B cell (primary cell): ENCODE results near the gene IFTAP. TPM values are rescaled to one million over a fixed set of nuclear protein-coding genes. Genes with fewer than 3 reads are reported as not detected.

ENCODE experiments used
- ATAC-seq: fragments of 200-7000 bp; cut with Tn5 transposase; one replicate; pipeline ENCODE4 v1.10.0; 2021; ENCODE audit warnings: low read depth, mild to moderate bottlenecking, moderate number of reproducible peaks, moderate library complexity
- CTCF ChIA-PET: fragments of 350-600 bp; sonication (Branson Sonifier 250); formaldehyde crosslinking; loops from one replicate; lab custom pipeline; 2021; ENCODE audit warnings: antibody characterized with exemption, inconsistent platforms; lab: Charles Lee
- POLR2A ChIA-PET: fragments of 350-600 bp; sonication (Branson Sonifier 250); formaldehyde crosslinking; loops from one replicate; lab custom pipeline; 2021; ENCODE audit warnings: antibody characterized with exemption; lab: Charles Lee
- DNase-seq: peaks from one replicate; pipeline ENCODE4 v3.0.0; 2013
- H2AFZ ChIP-seq: 2 replicates; pipeline ENCODE4 v1.6.1; 2012; ENCODE audit warnings: mild to moderate bottlenecking, low read depth, low read length; ENCODE audit not compliant: insufficient read depth, poor library complexity, severe bottlenecking
- H3K27ac ChIP-seq, 2 donors: 1 replicate in 1 of 2; 2 replicates in 1 of 2; pipeline ENCODE4 v1.5.1; 2012 to 2013; ENCODE audit warnings: low read length in 2 of 2, mild to moderate bottlenecking in 2 of 2, moderate library complexity in 1 of 2
- H3K27me3 ChIP-seq, 4 experiments: fragments of 200-600 bp in 1 of 4; sonication (generic) in 1 of 4; replicated peaks in 1 of 4; 1 replicate in 2 of 4; 2 replicates in 2 of 4; pipeline versions ENCODE4 v1.6.1 to v1.7.0; 2013 to 2016; ENCODE audit warnings: low read length in 3 of 4, mild to moderate bottlenecking in 2 of 4, mixed read lengths in 1 of 4, moderate library complexity in 1 of 4; ENCODE audit not compliant: insufficient read depth in 4 of 4, control insufficient read depth in 3 of 4; ENCODE audit errors: control extremely low read depth in 1 of 4
- H3K36me3 ChIP-seq, 2 experiments: replicated peaks in 1 of 2; 1 replicate in 1 of 2; 2 replicates in 1 of 2; pipeline versions ENCODE4 v1.6.1 to v1.7.1; 2013; ENCODE audit warnings: low read length in 1 of 2; ENCODE audit not compliant: insufficient read depth in 2 of 2, control insufficient read depth in 1 of 2; ENCODE audit errors: control extremely low read depth in 1 of 2, extremely low read depth in 1 of 2
- H3K4me1 ChIP-seq, 2 donors: fragments of 200-600 bp in 1 of 2; sonication (generic) in 1 of 2; 1 replicate in 1 of 2; 2 replicates in 1 of 2; pipeline versions ENCODE4 v1.5.1 to v1.6.1; 2013 to 2017; ENCODE audit warnings: low read length in 2 of 2; ENCODE audit not compliant: control insufficient read depth in 2 of 2, insufficient read depth in 2 of 2
- H3K4me2 ChIP-seq: replicated peaks from 2 replicates; pipeline ENCODE3; 2012; ENCODE audit warnings: mild to moderate bottlenecking, low read depth, low read length; ENCODE audit not compliant: poor library complexity, severe bottlenecking
- H3K4me3 ChIP-seq, 5 experiments: fragments of 200-600 bp in 1 of 5; sonication (generic) in 1 of 5; 1 replicate in 3 of 5; 2 replicates in 2 of 5; pipeline versions ENCODE4 v1.5.1 to v1.7.0; 2011 to 2016; ENCODE audit warnings: low read length in 4 of 5, mild to moderate bottlenecking in 4 of 5, low read depth in 2 of 5, control low read depth in 1 of 5, moderate library complexity in 1 of 5; ENCODE audit not compliant: insufficient read depth in 1 of 5; ENCODE audit errors: control extremely low read depth in 1 of 5, extremely low read depth in 1 of 5
- H3K79me2 ChIP-seq: fragments of 200-600 bp; sonication (generic); one replicate; pipeline ENCODE4 v1.6.0; 2016; ENCODE audit warnings: low read length; ENCODE audit not compliant: control insufficient read depth, insufficient read depth
- H3K9ac ChIP-seq: fragments of 200-600 bp; sonication (generic); 2 replicates; pipeline ENCODE4 v1.6.1; 2017; ENCODE audit warnings: mild to moderate bottlenecking, low read length, moderate library complexity
- H3K9me3 ChIP-seq, 3 donors: one replicate each; pipeline versions ENCODE4 v1.6.1 to v1.7.1; 2013; ENCODE audit warnings: low read length in 2 of 3; ENCODE audit not compliant: control insufficient read depth in 2 of 3, insufficient read depth in 1 of 3; ENCODE audit errors: control extremely low read depth in 1 of 3
- H4K20me1 ChIP-seq: 2 replicates; pipeline ENCODE4 v1.6.0; 2012; ENCODE audit warnings: mild to moderate bottlenecking, low read length; ENCODE audit not compliant: insufficient read depth, control insufficient read depth, poor library complexity, severe bottlenecking
- H3K27ac Mint-ChIP-seq: one replicate; pipeline ENCODE4 v1.8.0; 2021; ENCODE audit warnings: mixed read lengths
- H3K27me3 Mint-ChIP-seq: one replicate; pipeline ENCODE4 v1.8.0; 2021; ENCODE audit warnings: mixed read lengths
- H3K4me1 Mint-ChIP-seq: one replicate; pipeline ENCODE4 v1.8.0; 2021; ENCODE audit warnings: mixed read lengths
- H3K4me3 Mint-ChIP-seq: one replicate; pipeline ENCODE4 v1.8.0; 2021; ENCODE audit warnings: mixed read lengths
- H3K9me3 Mint-ChIP-seq: one replicate; pipeline ENCODE4 v1.8.0; 2022; ENCODE audit warnings: mixed read lengths; ENCODE audit not compliant: insufficient read depth
- CTCF ChIP-seq: fragments of 200-600 bp; IDR thresholded peaks from one replicate; pipeline ENCODE4 v1.8.0; 2022; ENCODE audit warnings: antibody characterized with exemption, mild to moderate bottlenecking
- EZH2 ChIP-seq: IDR thresholded peaks from 2 replicates; pipeline ENCODE4 v1.6.1; 2012; ENCODE audit warnings: borderline replicate concordance, low read depth, mild to moderate bottlenecking, moderate library complexity, low read length; ENCODE audit not compliant: insufficient read depth, poor library complexity, severe bottlenecking
- WGBS: methylation state at CpG from one replicate; pipeline ENCODE4 v1.1.5; 2013; ENCODE audit warnings: missing lambda C conversion rate; ENCODE audit not compliant: insufficient coverage; 5-methylcytosine and 5-hydroxymethylcytosine counted together
- intact Hi-C: fragments of 100-400 bp; cut with micrococcal nuclease; formaldehyde crosslinking; loops from one replicate; pipeline ENCODE4 v1.10.0; 2022
- polyA plus RNA-seq: library from polyadenylated mRNA; depleted of rRNA; stranded (reverse); fragments of >200 nt; gene quantifications from 2 replicates; pipeline ENCODE4 v1.2.3, GENCODE V29; 2012
- total RNA-seq, 2 donors: library from RNA; stranded (reverse); fragments of 120-200 nt in 1 of 2; gene quantifications; 1 replicate in 1 of 2; 2 replicates in 1 of 2; pipeline versions ENCODE4 v1.2.3 to v1.2.4, GENCODE V29; 2013 to 2022

The IFTAP gene
- total and polyA plus RNA-seq, 2 donors (not counting 1 experiment from before 2014, with no cell fraction given) = 0.31 TPM; not detected in 1

GRCh38 chr11:36620246-36620645 lies 25.9 kb downstream of the IFTAP start:
- H3K36me3 ChIP-seq = no peaks in the 10 kb centered on the region
- peaks cover 5 to 6% of the 10 kb centered on the region in 2 donors for H3K4me1 ChIP-seq
- Mint-ChIP-seq H3K4me1 (peaks cover 8% of the 10 kb centered on the region), H3K9me3 (no peaks in the 10 kb centered on the region), H3K4me3 (no peak overlapping the region), H3K27ac (no peak overlapping the region), H3K27me3 (peaks cover 43% of the 10 kb centered on the region)
- H3K9me3 ChIP-seq = peaks cover 0 to 2% (median 0%) of the 10 kb centered on the region in 3 donors
- DNase-seq = no peak
- no peak overlapping the region for H3K4me3 ChIP-seq
- no peak overlapping the region for H3K4me2 ChIP-seq
- intact Hi-C loops = no loop called here
- H4K20me1 ChIP-seq = no peaks in the 10 kb centered on the region
- H2AFZ ChIP-seq = no peak overlapping the region
- TF ChIP-seq EZH2 = no peak
- no peak for TF ChIP-seq CTCF
- no peak overlapping the region for H3K9ac ChIP-seq
- ATAC-seq = no peak
- H3K27ac ChIP-seq = no peak overlapping the region
- H3K27me3 ChIP-seq = peaks cover 0 to 31% (median 6%) of the 10 kb centered on the region in 4 experiments
- CTCF ChIA-PET = no interaction called here
- H3K79me2 ChIP-seq = no peaks in the 10 kb centered on the region
- POLR2A ChIA-PET = no interaction called here

- H4K20me1 ChIP-seq = no peaks in the 10 kb centered on the region
- H3K27me3 Mint-ChIP-seq = peaks cover 51% of the 10 kb centered on the region
- H3K27ac Mint-ChIP-seq = no peak overlapping the region
- H3K4me1 Mint-ChIP-seq = peaks cover 8% of the 10 kb centered on the region
- CTCF ChIA-PET = interaction anchor here (0.9 kb wide), 1 partner anchor 332 kb away, joined by 3 read pairs; no protein-coding TSS in a partner anchor
- TF ChIP-seq CTCF = no peak
- TF ChIP-seq EZH2 = no peak
- DNase-seq (no peak), ATAC-seq (no peak)
- peaks cover 0 to 27% (median 6%) of the 10 kb centered on the region in 4 experiments for H3K27me3 ChIP-seq
- H3K4me1 ChIP-seq = peaks cover 5 to 6% of the 10 kb centered on the region in 2 donors
- no peak overlapping the region for H3K4me3 ChIP-seq
- POLR2A ChIA-PET = no interaction called here
- no peaks in the 10 kb centered on the region for H3K36me3 ChIP-seq
- H3K79me2 ChIP-seq = no peaks in the 10 kb centered on the region
- no peak overlapping the region for H3K4me3 Mint-ChIP-seq
- H3K27ac ChIP-seq = no peak overlapping the region
- intact Hi-C loops = no loop called here
- H3K9ac ChIP-seq = no peak overlapping the region
- H3K4me2 ChIP-seq = no peak overlapping the region
- H3K9me3 Mint-ChIP-seq = no peaks in the 10 kb centered on the region
- no CpG with 5 or more reads among the region's 3 CpGs for WGBS
- no peaks in the 10 kb centered on the region for H3K9me3 ChIP-seq
- no peak overlapping the region for H2AFZ ChIP-seq
Observed at GRCh38 chr11:36622431-36623136, 28.3 kb downstream of the IFTAP start.
